Measurements from ENCODE around the gene RAMP2. TPM values are rescaled to one million over a fixed set of nuclear protein-coding genes. Genes with fewer than 3 reads are reported as not detected.
A peak's percentile ranks its signal among the peaks of the same experiment; 100 is the strongest.

The RAMP2 gene, protein sequence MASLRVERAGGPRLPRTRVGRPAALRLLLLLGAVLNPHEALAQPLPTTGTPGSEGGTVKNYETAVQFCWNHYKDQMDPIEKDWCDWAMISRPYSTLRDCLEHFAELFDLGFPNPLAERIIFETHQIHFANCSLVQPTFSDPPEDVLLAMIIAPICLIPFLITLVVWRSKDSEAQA
- 3.8 and 5.0 TPM in 2 replicates for total RNA-seq (2021)
- Bru-seq, nascent RNA = percentile 28 among the genes with signal in this experiment
- percentile 31 among the genes with signal in this experiment for BruChase-seq, experiment 1, labeled RNA remaining after a 2-hour chase
- percentile 41 among the genes with signal in this experiment for BruChase-seq, experiment 2, labeled RNA remaining after a 6-hour chase
- long read RNA-seq, partial matches to known transcripts = 2 of 10 reads
- long read RNA-seq, other reads (novel, unspliced or antisense) = 1 of 10 reads

- H3K27me3 ChIP-seq (replicated peaks; ENCODE audit: insufficient read depth, low read depth, low read length, poor library complexity) = no peaks in the 10 kb centered on the region
- peak within 1 kb of the TSS; percentile 40 for H3K4me3 ChIP-seq (ENCODE audit: low read depth, low read length, poor library complexity, severe bottlenecking)
- no TSS peak for BruUV-seq (replicated peaks)
- peak; percentile 19 for DNase-seq (ENCODE audit: low spot score)
- no peaks in the 10 kb centered on the region for H3K4me1 ChIP-seq (ENCODE audit: insufficient read depth, low read length, poor library complexity, severe bottlenecking)
- ChIA-PET POLR2A (ENCODE audit: low non-redundant PET) (no interaction called here), CTCF (no interaction called here)
- no peaks in the 10 kb centered on the region for H3K9me3 ChIP-seq (ENCODE audit: low read depth, low read length, poor library complexity, severe bottlenecking)
- intact Hi-C loops (cut with micrococcal nuclease; ENCODE audit: unreplicated experiment) = loop anchor here (5.0 kb wide), 1 partner anchor 184 kb away; the partner anchor contains the start of gene PSMC3IP
- TF ChIP-seq CTCF (conservative IDR thresholded peaks at IDR 0.05; ENCODE audit: low read depth, low read length) (no peak), EZH2 (IDR thresholded peaks at IDR 0.05; ENCODE audit: borderline replicate concordance, low read depth, low read length, poor library complexity, severe bottlenecking) (no peak)
- no peak within 1 kb of the TSS for H3K27ac ChIP-seq (ENCODE audit: low read depth, low read length, poor library complexity, severe bottlenecking)
- no peaks in the 10 kb centered on the region for H3K36me3 ChIP-seq (ENCODE audit: insufficient read depth, low read length, poor library complexity, severe bottlenecking)
Measured at GRCh38 chr17:42760652-42761581, at the start of gene RAMP2. RAMP2 (plus strand) TSS chr17:42761227; CDS start chr17:42761262, 35 bp downstream.

- DNase-seq (ENCODE audit: low spot score) = peak; percentile 57
- CTCF ChIA-PET = interaction anchor here (0.6 kb wide), 1 partner anchor 78 kb away, joined by 3 read pairs; no protein-coding TSS in a partner anchor
- POLR2A ChIA-PET (ENCODE audit: low non-redundant PET) = no interaction called here
Measured at GRCh38 chr17:42720996-42721583, 39.9 kb upstream of the RAMP2 start.

More at GRCh38 chr17:42720996-42721583, 39.9 kb upstream of the RAMP2 start:
- no peaks in the 10 kb centered on the region for H3K4me1 ChIP-seq (ENCODE audit: insufficient read depth, low read length, poor library complexity, severe bottlenecking)
- peaks cover 25% of the 10 kb centered on the region for H3K36me3 ChIP-seq (ENCODE audit: insufficient read depth, low read length, poor library complexity, severe bottlenecking)
- H3K27ac ChIP-seq (ENCODE audit: low read depth, low read length, poor library complexity, severe bottlenecking) = no peak overlapping the region
- no TSS peak for BruUV-seq (replicated peaks)
- intact Hi-C loops (cut with micrococcal nuclease; ENCODE audit: unreplicated experiment) = loop anchor here (10.0 kb wide), 1 partner anchor 104 kb away; the partner anchor contains the start of gene BECN1
- H3K9me3 ChIP-seq (ENCODE audit: low read depth, low read length, poor library complexity, severe bottlenecking) = no peaks in the 10 kb centered on the region
- H3K4me3 ChIP-seq (ENCODE audit: low read depth, low read length, poor library complexity, severe bottlenecking) = no peak overlapping the region
- TF ChIP-seq EZH2 (IDR thresholded peaks at IDR 0.05; ENCODE audit: borderline replicate concordance, low read depth, low read length, poor library complexity, severe bottlenecking) = no peak
- TF ChIP-seq CTCF (conservative IDR thresholded peaks at IDR 0.05; ENCODE audit: low read depth, low read length) = peak; percentile 61
- H3K27me3 ChIP-seq (replicated peaks; ENCODE audit: insufficient read depth, low read depth, low read length, poor library complexity) = no peaks in the 10 kb centered on the region

Data from A673 (cell line).